ENCODE data around the gene SLC25A13. TPM values are rescaled to one million over a fixed set of nuclear protein-coding genes. Genes with fewer than 3 reads are reported as not detected.

SLC25A13 gene
- total and polyA plus RNA-seq, 2 of the 4 experiments (the other 2 are of a cell fraction): 7.4 to 11.7 TPM

DNA sequence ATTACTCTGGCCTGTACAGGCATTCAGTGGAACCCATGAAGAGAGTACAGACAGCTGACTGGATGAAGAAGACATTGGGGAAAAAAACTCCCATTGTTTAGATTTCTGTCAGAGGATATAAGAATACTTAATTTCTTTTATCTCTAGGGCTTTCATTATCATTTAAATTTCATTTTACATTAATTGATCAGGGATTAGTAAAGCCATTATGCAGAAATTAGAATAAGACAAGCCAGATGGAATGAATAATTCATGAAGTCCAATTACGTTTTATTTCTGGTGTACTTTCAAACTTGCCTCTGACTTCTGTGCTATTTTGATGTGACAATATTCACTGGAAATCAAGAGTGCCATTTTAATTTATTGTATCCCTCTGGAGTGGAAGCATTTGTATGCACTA lies 247.0 kb downstream of the SLC25A13 start (continued):
- no peak for TF ChIP-seq CHD1 (IDR thresholded peaks at IDR 0.05; ENCODE audit: low read depth, low read length)
- TF ChIP-seq MAFK (IDR thresholded peaks at IDR 0.05; ENCODE audit: low read depth, low read length): no peak
- no peak for TF ChIP-seq FOS (IDR thresholded peaks at IDR 0.05; ENCODE audit: low read depth, low read length)
- no peak for TF ChIP-seq RAD21 (IDR thresholded peaks at IDR 0.05; ENCODE audit: low read length)
- TF ChIP-seq RFX5 (IDR thresholded peaks at IDR 0.05; ENCODE audit: low read depth, low read length): no peak
- no peak for TF ChIP-seq MXI1 (IDR thresholded peaks at IDR 0.05; ENCODE audit: borderline replicate concordance, low read depth, low read length)

Small RNA genes within 50 kb of the gene (microRNA-seq; reads per million reads assigned to microRNA genes)
- not detected for gene AC084368.1 (ENCODE audit: insufficient read depth, insufficient read length)
- gene MIR591 (ENCODE audit: insufficient read depth in 1 of 2, insufficient read length in 1 of 2, unreplicated experiment in 1 of 2): 0 reads per million in 2 experiments
- not detected for gene RNU6-364P (ENCODE audit: insufficient read depth, insufficient read length)
- not detected for gene RNU6-532P (ENCODE audit: insufficient read depth, insufficient read length)

Small RNA genes within 50 kb of the gene (small RNA-seq; reads per million reads assigned to genes)
- gene AC084368.1 (0 reads per million in 5 experiments), gene MIR591 (0 reads per million in 5 experiments), gene RNU6-364P (0 reads per million in 5 experiments), gene RNU6-532P (0.04 to 1.8 (median 0.15) reads per million in 5 experiments)

Measured in IMR-90 (cell line).